M059J (cell line): Measurements from ENCODE around the gene CACNG7. TPM values are rescaled to one million over a fixed set of nuclear protein-coding genes. Genes with fewer than 3 reads are reported as not detected.

Source experiments
- DNase-seq: peaks from one replicate; pipeline ENCODE4 v3.0.0-alpha.2; 2012; ENCODE audit warnings: low read depth
- total RNA-seq: library from RNA; depleted of rRNA; stranded (reverse); fragments of >200 nt; shearing (Covaris generic); gene quantifications from 2 replicates; pipeline ENCODE4 v1.2.3, GENCODE V29; 2014

Gene CACNG7
- total RNA-seq, 1 experiment from 2014 or later = not detected

DNA sequence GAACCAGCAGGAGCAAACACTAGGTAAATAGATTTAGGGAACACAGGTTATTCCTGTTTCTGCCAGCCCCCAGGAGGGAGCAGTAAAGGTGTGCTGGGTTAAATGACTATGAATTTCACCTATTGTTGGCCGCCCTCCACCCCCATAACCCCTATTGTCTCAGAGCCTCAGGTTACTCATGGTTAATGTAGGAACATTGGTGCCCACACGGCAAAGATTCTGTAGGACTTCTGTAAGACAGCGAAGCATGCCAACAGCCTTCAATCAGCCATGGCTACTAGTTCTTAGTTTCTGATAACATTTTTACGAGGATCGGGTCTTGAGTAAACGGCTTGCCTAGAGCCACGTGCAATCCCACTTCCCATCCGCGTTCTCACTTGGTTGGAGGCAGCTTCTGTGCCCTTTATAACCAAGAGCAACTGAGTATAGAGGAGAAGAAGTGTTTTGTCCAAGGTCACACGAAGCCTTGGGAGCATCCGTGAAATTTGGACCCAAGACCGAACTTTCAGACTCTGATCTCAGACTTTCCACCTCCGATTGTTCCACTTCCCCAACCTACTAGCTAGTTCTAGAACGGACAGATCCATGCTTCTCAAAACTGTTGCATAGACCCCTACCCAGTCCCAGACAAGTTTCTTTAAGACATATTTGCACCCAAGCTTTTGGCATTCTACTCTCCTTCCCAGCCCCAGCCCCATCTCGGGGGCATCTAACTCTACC, 48.5 kb downstream of the CACNG7 start:
- no peak for DNase-seq

DNA sequence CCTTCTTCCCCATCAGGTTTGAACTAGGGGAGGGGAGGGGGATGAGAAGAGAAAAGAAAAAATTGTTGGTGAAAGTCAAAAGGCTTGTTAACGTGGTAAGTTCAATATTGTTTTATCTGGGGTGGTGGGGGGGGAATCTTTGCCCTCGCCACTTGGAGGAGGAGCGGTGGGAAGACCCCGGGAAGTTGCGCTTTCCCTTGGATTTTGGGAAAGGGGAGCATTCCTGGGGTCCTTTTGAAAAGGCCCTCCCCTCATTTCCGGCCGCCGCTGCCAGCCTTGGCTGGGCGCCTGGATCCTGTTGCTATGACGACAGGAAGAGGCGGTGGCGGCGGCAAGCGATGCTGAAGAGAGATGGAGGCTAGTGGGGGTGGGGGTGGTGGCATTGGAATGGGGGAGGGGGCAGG, 49.1 kb downstream of the CACNG7 start:
- no peak for DNase-seq

DNA sequence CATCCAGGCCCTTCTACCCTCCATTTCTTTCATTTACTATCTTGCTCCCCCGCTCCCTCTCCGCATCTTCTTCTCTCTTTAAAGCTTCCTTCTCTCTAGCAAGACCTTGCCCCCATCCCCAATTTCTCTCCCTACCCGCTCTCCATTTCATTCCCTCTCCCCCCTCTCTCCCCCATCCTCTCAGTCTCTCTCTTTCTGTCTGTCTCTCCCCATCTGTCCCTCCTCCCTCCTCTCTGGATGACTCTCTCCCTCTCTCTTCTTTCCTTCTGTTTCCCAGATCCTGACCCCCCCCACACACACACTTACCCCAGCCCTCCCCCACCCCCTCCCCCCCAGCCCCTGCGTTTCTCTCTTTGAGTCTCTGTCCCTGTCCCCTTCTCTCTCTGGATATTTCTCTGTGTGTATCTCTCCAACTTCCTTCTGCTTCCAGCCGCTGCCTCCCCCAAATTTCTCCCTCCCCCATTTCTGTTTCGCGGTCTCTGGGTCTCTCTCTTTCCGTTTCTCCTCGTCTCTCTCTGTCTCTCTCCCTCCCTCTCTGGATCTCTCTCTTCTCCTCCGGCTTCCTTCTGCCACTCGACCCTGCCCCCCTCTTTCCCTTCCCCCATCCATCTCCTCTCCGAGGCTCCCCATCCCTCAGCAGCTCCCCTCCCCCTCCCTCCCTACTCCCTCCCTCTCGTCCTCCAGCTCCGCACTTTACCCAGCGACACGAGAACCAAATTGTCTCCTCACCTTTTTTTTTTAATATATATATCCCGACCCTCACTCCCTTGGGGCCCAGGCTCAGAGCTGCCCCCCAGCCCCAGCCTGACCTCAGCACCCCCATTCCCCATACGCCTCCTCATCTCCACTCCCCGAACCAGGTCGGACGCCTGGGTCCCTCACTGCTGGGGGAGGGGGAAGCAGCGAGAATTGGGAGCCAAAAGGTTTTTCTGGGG, 50.0 kb downstream of the CACNG7 start:
- no peak for DNase-seq

DNA sequence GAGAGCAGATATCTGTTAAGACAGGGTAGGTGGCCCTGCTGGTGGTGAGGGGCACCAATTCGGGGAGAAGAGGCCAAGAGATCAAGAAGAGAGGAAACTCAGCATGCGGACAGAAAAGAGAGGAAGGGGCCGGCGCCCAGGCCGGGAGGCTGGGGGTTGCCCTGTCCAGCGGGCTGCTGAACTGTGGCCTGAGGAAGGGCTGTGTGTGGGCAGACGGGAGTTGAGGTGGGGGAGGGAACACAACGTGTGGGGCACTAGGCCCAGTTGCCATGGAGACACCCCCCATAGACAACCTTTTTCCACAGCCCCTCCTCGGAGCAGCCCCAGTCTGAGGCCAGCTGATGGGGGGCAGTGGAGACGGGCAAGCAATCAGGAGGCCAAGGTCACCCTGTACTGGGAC, 51.1 kb downstream of the CACNG7 start:
- no peak for DNase-seq

DNA sequence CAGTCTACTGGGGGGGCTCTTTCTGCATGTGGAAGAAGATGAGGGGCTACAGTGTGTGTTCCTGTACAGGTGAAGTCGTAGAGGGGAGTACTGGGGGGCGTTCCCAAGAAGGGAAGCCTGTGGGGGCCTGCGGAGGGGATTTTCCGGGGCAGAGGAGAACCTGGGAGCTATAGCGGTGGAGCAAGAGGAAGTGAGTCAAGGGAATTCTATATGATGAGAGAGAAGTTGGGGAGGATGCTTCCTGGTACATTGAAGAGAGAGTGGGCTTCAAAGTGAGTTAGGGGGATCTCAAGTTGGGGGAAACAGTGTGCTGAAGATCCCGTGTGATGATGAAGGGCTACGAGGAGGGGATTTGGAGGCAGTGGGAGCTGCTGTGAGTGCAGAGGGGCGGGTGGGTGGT, 51.8 kb downstream of the CACNG7 start:
- no peak for DNase-seq

DNA sequence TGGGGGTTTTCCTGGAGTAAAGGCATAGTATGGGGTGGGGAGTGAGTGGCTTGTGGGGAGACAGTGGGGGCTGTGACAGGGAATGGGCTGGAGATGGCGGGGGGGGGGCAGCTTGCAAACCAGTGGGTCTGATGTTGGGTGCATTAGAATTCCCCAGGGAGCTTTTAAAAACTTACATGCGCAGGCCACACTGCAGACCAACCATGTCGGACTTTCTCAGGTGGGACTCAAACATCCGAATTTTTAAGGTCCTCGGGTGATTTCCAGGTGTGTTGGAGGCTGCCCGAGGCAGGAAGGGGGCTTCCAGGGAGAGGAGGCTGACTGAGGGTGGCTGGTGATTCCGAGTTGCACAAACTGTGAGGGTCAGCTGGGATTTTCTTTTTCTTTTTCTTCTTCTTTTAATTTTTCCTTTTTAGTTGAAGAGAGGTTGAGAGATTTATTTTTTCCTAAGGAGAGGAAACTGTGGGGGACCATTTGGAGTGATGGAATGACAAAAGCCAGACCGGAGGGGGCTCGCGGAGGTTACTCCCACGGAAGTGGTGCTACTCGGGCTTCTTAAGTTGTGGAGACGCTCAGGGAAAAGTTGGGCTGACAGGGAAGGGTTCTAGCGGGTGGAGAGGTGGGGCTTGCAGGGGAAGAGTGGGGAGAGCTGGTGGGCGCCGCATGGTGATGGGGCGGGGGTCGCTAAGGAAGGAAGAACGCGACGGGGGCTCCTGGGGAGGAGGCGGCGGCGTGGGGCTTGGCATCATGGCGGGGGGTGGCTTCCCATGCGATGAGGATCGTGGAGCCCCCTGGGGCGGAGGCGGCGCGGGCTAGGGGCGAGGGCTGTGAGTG, 52.7 kb downstream of the CACNG7 start:
- DNase-seq = peak; percentile 38

DNA sequence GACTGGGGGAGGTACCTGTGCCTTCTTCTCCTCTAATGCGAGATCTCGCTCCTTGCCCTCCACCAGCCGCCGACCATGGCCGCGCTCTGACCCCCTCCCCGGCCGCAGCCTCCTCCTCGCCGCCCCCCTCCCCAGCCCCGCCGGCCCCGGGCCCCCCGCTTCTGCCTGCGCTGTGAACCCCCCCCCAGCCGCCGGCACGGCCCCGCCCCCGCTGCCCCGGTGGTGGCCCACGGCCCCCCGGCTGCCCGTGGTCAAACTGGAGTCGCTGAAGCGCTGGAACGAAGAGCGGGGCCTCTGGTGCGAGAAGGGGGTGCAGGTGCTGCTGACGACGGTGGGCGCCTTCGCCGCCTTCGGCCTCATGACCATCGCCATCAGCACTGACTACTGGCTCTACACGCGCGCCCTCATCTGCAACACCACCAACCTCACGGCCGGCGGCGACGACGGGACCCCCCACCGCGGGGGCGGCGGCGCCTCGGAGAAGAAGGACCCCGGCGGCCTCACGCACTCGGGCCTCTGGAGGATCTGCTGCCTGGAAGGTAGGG, 53.9 kb downstream of the CACNG7 start, which contains the start of gene CACNG8:
TSS of gene CACNG8 (plus strand) at position 51 of the 545 bp plus-strand sequence.
- no peak for DNase-seq

DNA sequence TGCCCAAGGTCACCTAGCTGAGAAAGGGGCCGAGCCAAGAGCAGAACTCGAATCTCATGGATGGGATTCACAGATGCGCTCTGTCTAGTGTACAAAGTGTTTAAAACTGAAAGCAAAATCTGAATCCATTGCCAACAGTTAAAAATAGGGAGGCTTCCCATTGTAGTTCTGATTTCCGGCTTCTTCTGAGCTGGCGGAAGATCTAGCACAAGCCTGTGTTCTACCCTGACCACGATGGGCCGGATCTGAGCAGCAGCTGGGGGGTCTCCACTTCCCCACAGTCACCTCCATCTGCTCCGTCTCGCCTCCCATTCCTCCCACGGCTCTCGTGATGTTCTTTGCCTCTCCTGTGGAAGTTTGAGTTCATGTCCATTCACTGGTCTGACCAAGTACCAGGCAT, 56.0 kb downstream of the CACNG7 start:
- no peak for DNase-seq

DNA sequence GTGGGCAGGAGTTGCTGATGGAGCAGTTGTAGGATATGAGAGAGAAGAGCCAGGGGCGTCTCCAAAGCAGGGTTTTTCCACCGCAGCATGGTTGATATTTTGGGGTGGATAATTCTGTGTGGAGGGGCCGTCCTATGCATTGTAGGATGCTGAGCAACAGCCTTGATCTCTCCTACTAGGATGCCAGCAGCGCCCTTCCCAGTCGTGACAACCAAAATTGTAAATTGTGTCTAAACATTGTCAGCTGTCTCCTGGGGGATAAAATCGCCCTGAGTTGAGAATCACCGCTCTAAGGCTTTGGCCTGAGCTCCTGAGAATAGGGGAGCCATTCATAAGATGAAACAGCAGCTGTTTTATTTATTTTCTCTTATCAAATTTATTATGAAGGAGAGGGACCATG, 57.9 kb downstream of the CACNG7 start:
- no peak for DNase-seq

DNA sequence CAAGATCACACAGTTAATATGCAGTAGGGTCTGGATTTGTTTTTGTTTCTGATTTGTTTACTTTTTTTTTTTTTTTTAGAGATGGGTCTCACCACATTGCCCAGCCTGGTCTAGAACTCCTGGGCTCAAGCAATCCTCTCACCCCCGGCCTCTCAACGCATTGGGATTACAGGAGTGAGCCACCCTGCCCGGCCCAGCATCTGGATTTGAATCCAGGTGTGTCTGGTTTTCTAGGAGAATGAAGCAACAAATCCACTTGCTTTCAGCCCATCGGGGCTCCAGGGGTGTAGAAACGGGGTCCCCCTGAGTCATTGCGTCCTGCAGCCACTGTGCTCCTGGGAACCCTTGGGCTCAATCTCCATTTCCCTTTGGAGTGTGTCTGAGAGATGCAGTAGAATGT, 60.3 kb downstream of the CACNG7 start:
- no peak for DNase-seq

DNA sequence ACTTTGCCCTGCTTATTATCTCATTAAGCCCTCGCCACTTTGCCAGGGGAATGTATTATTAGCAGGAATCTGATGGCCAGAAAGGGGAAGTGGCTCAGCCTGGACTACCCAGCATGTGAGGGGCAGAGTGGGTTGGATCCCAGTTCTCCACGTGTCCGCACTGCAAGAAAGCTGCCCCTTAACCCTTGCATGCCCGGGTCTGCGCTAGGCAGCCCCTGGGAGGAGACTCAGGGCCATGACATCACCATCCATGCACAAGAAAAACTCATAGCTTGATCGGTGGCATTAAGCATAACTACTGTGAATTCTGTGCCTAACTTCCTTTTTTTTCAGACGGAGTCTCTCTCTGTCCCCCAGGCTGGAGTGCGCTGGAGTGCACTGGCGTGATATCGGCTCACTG, 62.6 kb downstream of the CACNG7 start:
- DNase-seq = no peak

DNA sequence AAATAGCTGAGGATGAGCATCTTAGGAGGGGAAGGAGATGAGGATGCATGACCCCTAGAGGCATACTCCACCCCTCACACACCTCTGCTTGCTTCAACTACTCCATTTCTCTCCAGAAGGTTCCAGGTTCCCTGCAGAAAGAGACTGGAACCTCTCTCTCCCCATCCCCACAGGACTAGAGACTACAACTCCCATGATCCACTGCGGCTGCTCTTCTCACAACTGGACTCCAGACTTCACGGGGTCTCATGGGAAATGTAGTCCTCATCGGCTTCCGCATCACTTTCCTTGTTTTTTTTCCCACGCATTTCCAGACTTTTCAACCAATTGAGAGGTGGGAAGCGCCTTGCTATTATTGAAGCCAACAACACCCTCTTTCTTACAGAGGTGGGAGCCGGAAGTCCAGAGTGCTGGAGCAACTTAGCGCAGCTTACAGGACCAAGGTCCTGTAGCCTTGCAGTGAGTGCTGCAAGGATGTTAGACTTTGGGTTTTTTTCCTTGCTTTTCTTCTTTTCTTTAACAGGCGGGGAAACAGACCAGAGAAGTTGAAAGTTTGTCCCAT, 68.4 kb downstream of the CACNG7 start:
- peak; percentile 96 for DNase-seq

DNA sequence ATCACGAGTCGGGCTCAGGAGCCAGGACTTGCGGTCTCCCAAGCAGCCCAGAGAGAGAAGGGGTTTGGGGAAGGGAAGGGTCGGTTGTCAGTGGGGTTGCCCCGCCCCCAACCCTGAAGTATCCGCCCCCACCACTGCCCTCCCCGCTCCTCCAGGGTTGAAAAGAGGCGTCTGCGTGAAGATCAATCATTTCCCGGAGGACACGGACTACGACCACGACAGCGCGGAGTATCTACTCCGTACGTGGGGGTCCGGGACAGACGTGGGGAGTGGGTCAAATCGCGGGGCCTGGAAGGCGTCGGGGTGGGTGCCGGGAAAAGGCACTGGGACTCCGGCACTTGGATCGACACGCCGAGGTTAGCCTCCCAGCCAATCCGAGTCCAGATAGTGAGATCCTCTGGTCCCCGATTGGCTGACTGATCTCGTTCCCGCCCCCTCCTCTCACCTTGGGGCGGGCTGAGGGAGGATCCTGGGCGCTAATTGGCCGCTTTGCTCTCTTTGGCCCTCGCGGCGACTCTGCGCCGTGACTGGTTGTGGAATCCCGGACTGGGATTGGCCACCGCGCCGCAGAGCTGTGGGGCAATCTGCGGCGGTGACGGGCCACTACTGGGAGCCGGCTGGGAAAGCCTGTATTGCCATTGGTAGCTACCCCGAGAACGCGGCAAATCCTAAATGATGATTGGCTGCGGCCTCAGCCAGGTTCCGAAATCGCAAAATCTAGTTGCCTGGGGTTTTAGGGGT, 69.1 kb downstream of the CACNG7 start:
- peak; percentile 96 for DNase-seq

DNA sequence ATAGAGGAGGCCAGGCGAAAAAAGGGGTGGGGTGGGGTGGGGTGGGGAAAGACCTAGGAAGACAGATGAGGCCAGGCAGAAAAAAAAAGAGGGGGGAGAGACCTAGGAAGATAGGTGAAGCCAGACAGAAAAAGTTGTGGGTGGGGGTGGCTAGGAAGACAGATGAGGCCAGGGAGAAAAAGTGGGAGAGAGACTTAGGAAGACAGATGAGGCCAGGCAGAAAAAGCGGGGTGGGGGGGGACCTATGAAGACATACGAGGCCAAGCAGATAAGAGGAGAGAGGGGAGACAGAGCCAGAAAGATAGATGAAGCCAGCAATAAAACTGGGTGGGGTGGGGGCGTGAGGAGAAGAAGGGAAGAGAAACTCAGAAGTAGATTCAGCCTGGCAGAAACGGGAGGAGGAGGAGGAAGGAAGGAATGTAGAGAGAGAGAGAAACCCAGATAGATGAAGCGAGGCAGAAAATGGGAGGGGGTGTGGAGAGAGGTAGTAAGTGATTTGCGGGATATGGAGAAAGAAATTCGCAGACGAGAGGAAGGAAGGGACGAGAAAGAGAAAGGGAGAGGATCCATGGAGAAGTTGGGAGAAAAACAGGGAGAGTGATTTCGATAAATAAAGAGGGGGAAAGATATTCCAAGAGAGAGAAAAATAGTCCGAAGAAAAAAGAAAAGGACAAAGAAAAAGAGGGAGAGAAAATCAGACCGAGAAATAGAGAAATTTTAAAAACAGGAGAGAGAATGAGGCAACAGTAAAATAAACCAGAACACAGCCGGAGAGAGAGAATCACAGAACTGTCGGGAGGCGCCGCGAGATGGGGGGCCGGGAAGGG, 70.1 kb downstream of the CACNG7 start:
- DNase-seq = peak; percentile 43

DNA sequence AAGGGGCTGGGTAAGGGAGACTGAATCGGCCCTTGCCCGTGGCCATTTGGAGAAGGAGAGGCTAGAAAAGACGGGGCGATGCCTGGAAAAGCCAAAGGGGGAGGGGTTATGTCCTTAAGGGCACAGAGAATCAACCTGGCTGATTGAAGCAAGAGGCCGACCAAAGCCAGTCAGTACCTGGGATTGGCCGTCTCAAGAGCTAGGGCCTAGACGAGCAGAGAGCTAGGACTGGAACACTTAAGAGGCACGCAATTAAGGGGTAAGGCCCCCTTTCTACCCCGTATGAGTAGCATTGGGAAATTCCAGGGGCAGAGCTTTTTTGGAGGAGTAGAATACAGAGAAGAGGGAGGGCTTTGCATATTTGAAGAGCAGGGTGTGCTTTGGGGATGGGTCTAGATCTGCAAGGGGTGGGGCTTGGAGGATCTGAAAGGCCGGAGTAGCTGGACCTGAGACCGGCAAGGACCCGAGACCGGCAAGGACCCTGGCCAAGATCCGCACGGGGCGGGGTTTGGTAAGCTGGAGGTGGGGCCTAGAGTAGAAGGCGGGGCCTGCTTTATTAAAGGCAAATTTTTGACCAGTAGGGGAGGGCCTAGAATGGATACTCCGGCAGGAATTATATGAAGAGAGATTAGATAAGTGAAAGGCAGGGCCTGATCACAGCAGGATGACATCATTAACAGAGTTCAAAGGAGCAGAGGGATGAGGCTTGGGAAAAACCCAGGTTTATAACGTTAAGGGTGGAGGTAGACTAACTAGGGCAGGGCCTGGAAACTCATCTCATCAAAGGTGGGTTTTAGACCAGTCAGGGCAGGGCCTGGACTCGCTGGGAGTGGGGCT, 71.7 kb downstream of the CACNG7 start:
- DNase-seq = peak; percentile 79

DNA sequence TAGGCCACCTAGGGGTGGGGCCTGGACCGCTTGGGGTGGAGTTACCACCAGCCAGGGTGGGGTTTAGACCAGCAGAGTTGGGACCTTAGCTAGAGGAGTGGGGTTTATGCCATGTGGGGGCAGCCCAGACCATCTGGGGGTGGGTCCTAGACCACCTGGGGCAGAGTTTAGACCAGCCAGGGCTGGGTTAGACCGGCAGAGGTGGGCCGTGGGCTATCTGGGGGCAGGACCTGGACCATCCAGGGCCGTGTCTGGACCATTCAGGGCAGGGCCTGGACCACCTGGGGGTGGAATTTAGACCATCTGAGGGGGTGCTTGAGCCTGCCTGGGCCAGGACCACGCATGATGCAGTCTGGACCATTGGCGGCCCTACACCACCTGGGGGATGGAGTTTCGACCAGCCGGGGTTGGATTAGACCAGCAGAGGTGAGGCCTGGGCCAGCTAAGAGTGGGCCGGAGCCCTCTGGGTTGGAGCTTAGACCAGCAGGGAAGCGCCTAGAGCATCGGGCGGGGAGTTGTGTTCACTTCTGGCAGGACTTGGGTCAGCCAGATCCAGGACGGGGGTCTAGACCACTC, 72.4 kb downstream of the CACNG7 start:
- no peak for DNase-seq

DNA sequence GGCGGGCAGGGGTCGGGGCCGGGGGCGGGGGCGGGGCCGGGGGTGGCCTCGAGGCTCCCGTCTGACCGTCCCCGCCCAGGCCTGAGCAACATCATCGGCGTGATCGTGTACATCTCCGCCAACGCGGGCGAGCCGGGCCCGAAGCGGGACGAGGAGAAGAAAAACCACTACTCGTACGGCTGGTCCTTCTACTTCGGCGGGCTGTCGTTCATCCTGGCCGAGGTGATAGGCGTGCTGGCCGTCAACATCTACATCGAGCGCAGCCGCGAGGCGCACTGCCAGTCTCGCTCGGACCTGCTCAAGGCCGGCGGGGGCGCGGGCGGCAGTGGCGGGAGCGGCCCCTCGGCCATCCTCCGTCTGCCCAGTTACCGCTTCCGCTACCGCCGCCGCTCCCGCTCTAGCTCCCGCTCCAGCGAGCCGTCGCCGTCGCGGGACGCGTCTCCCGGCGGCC, 72.9 kb downstream of the CACNG7 start:
- DNase-seq = no peak

DNA sequence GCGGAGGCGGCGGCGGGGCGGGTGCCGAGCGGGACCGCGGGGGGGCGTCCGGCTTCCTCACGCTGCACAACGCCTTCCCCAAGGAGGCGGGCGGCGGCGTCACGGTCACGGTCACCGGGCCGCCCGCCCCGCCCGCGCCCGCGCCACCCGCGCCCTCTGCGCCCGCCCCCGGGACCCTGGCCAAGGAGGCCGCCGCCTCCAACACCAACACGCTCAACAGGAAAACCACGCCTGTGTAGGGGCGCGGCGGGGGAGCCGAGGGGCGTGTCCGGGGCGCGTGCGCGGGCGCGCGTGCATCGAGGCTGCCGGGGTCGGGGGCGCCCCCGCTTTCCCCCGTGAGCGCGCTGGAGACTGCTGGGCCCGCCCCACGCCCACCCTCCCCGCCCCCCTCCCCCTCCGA, 73.5 kb downstream of the CACNG7 start:
- peak; percentile 41 for DNase-seq
